ENCODE measurements around the gene AK5. TPM values are rescaled to one million over a fixed set of nuclear protein-coding genes. Genes with fewer than 3 reads are reported as not detected.

AK5 gene
- total and polyA plus RNA-seq, 2 of the 4 experiments (the other 2 are of a cell fraction), result 22.5 to 25.8 TPM

GRCh38 chr1:77579547-77579946 lies 297.7 kb downstream of the AK5 start:
- H3K4ac ChIP-seq (ENCODE audit: low read depth, low read length), result no peak overlapping the region
- no peak for DNase-seq
- H3K18ac ChIP-seq (ENCODE audit: low read depth, low read length), result no peak overlapping the region
- no peak overlapping the region for H2BK5ac ChIP-seq (ENCODE audit: low read depth, low read length, poor library complexity, severe bottlenecking)
- no peaks in the 10 kb centered on the region for H3K27me3 ChIP-seq (ENCODE audit: control insufficient read depth, insufficient read depth, low read length)
- peaks cover 6 to 9% of the 10 kb centered on the region in 2 experiments; a peak in 3 of 4 replicates for H3K79me1 ChIP-seq (ENCODE audit: low read depth in 1 of 2, low read length in 2 of 2)
- H3K4me1 ChIP-seq (ENCODE audit: control insufficient read depth, insufficient read depth, low read length), result no peaks in the 10 kb centered on the region
- H4K20me1 ChIP-seq (ENCODE audit: insufficient read depth, low read length), result no peaks in the 10 kb centered on the region
- no peak overlapping the region for H2BK20ac ChIP-seq (ENCODE audit: low read depth, low read length)
- no peak overlapping the region for H3K14ac ChIP-seq (replicated peaks; ENCODE audit: low read depth, low read length)
- no peak overlapping the region for H2AK5ac ChIP-seq (ENCODE audit: low read depth, low read length)
- intact Hi-C loops (cut with micrococcal nuclease) (no loop called here), dilution Hi-C loops (cut with HindIII; ENCODE audit: low sequenced_read_pairs, unreplicated experiment) (no loop called here), in situ Hi-C loops (cut with MboI; ENCODE audit: low sequenced_read_pairs) (loop anchor here (25.0 kb wide), 1 partner anchor 533 kb away; no protein-coding TSS in a partner anchor)
- H3K9me3 ChIP-seq (ENCODE audit: control insufficient read depth, insufficient read depth, low read length), result no peaks in the 10 kb centered on the region
- H3K56ac ChIP-seq (ENCODE audit: extremely low read depth, insufficient read depth, low read length), result no peak overlapping the region
- POLR2A ChIA-PET (ENCODE audit: unreplicated experiment), result no interaction called here
- no peaks in the 10 kb centered on the region; the same call in 1 of the 2 replicates for H3K9me1 ChIP-seq (ENCODE audit: insufficient read depth, low read length)
- H3K4me2 ChIP-seq (ENCODE audit: low read depth, low read length), result no peak overlapping the region
- ATAC-seq (ENCODE audit: low read depth), result no peak
- no CpG with 5 or more reads among the region's 3 CpGs for WGBS, 2 experiments (ENCODE audit: extremely low coverage in 2 of 2, insufficient read length in 1 of 2)
- H3K23ac ChIP-seq (ENCODE audit: low read depth, low read length), result no peak overlapping the region
- no peak overlapping the region for H4K8ac ChIP-seq (ENCODE audit: low read depth in 2 of 2, low read length in 2 of 2)
- peaks cover 25% of the 10 kb centered on the region for H3K36me3 ChIP-seq (ENCODE audit: control insufficient read depth, insufficient read depth, low read length)
- H3K9ac ChIP-seq (ENCODE audit: low read depth, low read length), result no peak overlapping the region
- TF ChIP-seq FOS (IDR thresholded peaks at IDR 0.05; ENCODE audit: low read depth, low read length) (no peak), RAD21 (IDR thresholded peaks at IDR 0.05; ENCODE audit: low read length) (no peak), RCOR1 (IDR thresholded peaks at IDR 0.05; ENCODE audit: insufficient replicate concordance, low read length) (no peak), USF2 (IDR thresholded peaks at IDR 0.05; ENCODE audit: low read depth, low read length) (no peak), CEBPB (IDR thresholded peaks at IDR 0.05; ENCODE audit: low read depth, low read length) (no peak), MAZ (IDR thresholded peaks at IDR 0.05; ENCODE audit: borderline replicate concordance, low read depth, low read length) (no peak), ELK1 (IDR thresholded peaks at IDR 0.05; ENCODE audit: borderline replicate concordance, low read depth, low read length) (no peak), SMC3 (IDR thresholded peaks at IDR 0.05; ENCODE audit: low read depth, low read length) (no peak), RFX5 (IDR thresholded peaks at IDR 0.05; ENCODE audit: low read depth, low read length) (no peak), POLR2A (IDR thresholded peaks at IDR 0.05; ENCODE audit: low read depth, low read length) (no peak), BHLHE40 (IDR thresholded peaks at IDR 0.05; ENCODE audit: low read depth, low read length) (no peak), MXI1 (IDR thresholded peaks at IDR 0.05; ENCODE audit: borderline replicate concordance, low read depth, low read length) (no peak), MAFK (IDR thresholded peaks at IDR 0.05; ENCODE audit: low read depth, low read length) (no peak), NFE2L2 (IDR thresholded peaks at IDR 0.05; ENCODE audit: low read depth, low read length) (no peak), CHD1 (IDR thresholded peaks at IDR 0.05; ENCODE audit: low read depth, low read length) (no peak), CTCF (conservative IDR thresholded peaks at IDR 0.05; ENCODE audit: low read depth, low read length) (no peak)
- H4K91ac ChIP-seq (ENCODE audit: insufficient read depth, low read depth, low read length), result no peak overlapping the region
- H2BK120ac ChIP-seq (ENCODE audit: low read depth, low read length), result no peak overlapping the region
- CTCF ChIA-PET, result interaction anchor here (1.2 to 1.4 kb wide), 2 partner anchors 11 to 15 kb away, joined by 3 to 4 read pairs; no protein-coding TSS in a partner anchor
- no peak overlapping the region for H2AFZ ChIP-seq (replicated peaks; ENCODE audit: low read length, poor library complexity)
- BruUV-seq (replicated peaks), result no TSS peak
- H3K27ac ChIP-seq (ENCODE audit: insufficient read depth, low read length), result no peak overlapping the region
- H2BK15ac ChIP-seq (ENCODE audit: low read depth, low read length), result no peak overlapping the region
- H3K4me3 ChIP-seq (ENCODE audit: insufficient read depth, low read depth, low read length), result no peak overlapping the region
- no peak overlapping the region for H4K5ac ChIP-seq (ENCODE audit: low read depth, low read length)
- H2AK9ac ChIP-seq (replicated peaks; ENCODE audit: low read depth, low read length, poor library complexity), result no peak overlapping the region
